LNCAP (cell line): ENCODE data around the gene UTRN.

ENCODE experiments used
- CTCF ChIP-seq: fragments of 450-650 bp; IDR thresholded peaks from 2 replicates; pipeline ENCODE4 v1.5.1; 2017; ENCODE audit warnings: mild to moderate bottlenecking

Gene UTRN

GRCh38 chr6:144305567-144305966 is 20.4 kb downstream of the UTRN start:
- no peak for TF ChIP-seq CTCF

GRCh38 chr6:144305985-144306384 is 20.9 kb downstream of the UTRN start:
- no peak for TF ChIP-seq CTCF

- no peak for TF ChIP-seq CTCF
These were observed 22.7 kb downstream of the UTRN start for GRCh38 chr6:144307880-144308279.

GRCh38 chr6:144310765-144311164 is 25.6 kb downstream of the UTRN start:
- no peak for TF ChIP-seq CTCF

- TF ChIP-seq CTCF, result no peak
These were observed 26.2 kb downstream of the UTRN start for GRCh38 chr6:144311361-144311760.

- TF ChIP-seq CTCF, result no peak
These were observed 28.9 kb downstream of the UTRN start for GRCh38 chr6:144314003-144314485.

- no peak for TF ChIP-seq CTCF
These were observed 29.4 kb downstream of the UTRN start for GRCh38 chr6:144314562-144314961.
